HG03460 (cell line): ENCODE results near the gene KLRB1.
"Not testable (repeated sequence)": the region's sequence is repeated elsewhere in the genome, so short reads cannot be mapped to it uniquely, and the experiment has no call there.

ENCODE experiments used
- ATAC-seq: cut with Tn5 transposase; IDR thresholded peaks from one replicate; pipeline ENCODE4 v1.9.1; 2021; ENCODE audit not compliant: unreplicated experiment

Gene KLRB1

GRCh38 chr12:9545489-9545888, 62.2 kb downstream of the KLRB1 start:
- not testable (repeated sequence) for ATAC-seq
